Measurements from ENCODE around the gene APLN.

APLN gene

GRCh38 chrX:129634541-129634940 is 20.2 kb downstream of the APLN start:
- H3K36me3 Mint-ChIP-seq: no peaks in the 10 kb centered on the region
- no peaks in the 10 kb centered on the region for H3K9me3 Mint-ChIP-seq
- H3K4me3 Mint-ChIP-seq: no peak overlapping the region
- no peak overlapping the region for H3K27ac Mint-ChIP-seq
- H3K4me1 Mint-ChIP-seq: no peaks in the 10 kb centered on the region
- H3K27me3 Mint-ChIP-seq: no peaks in the 10 kb centered on the region

GRCh38 chrX:129632443-129632842 is 22.3 kb downstream of the APLN start:
- Mint-ChIP-seq H3K27ac (no peak overlapping the region), H3K36me3 (no peaks in the 10 kb centered on the region), H3K27me3 (no peaks in the 10 kb centered on the region), H3K9me3 (no peaks in the 10 kb centered on the region), H3K4me3 (no peak overlapping the region), H3K4me1 (no peaks in the 10 kb centered on the region)

GRCh38 chrX:129631849-129632248 is 22.9 kb downstream of the APLN start:
- Mint-ChIP-seq H3K36me3 (no peaks in the 10 kb centered on the region), H3K4me3 (no peak overlapping the region), H3K27ac (no peak overlapping the region)

GRCh38 chrX:129629837-129630236 is 24.9 kb downstream of the APLN start:
- H3K27me3 Mint-ChIP-seq: peaks cover 1% of the 10 kb centered on the region
- H3K4me1 Mint-ChIP-seq: no peaks in the 10 kb centered on the region
- H3K9me3 Mint-ChIP-seq: no peaks in the 10 kb centered on the region
- H3K36me3 Mint-ChIP-seq: no peaks in the 10 kb centered on the region
- no peak overlapping the region for H3K4me3 Mint-ChIP-seq
- no peak overlapping the region for H3K27ac Mint-ChIP-seq

More at GRCh38 chrX:129631849-129632248, 22.9 kb downstream of the APLN start:
- H3K4me1 Mint-ChIP-seq: no peaks in the 10 kb centered on the region
- no peaks in the 10 kb centered on the region for H3K27me3 Mint-ChIP-seq
- H3K9me3 Mint-ChIP-seq: no peaks in the 10 kb centered on the region

- no peak overlapping the region for H3K4me3 Mint-ChIP-seq
- no peaks in the 10 kb centered on the region for H3K4me1 Mint-ChIP-seq
- peaks cover 1% of the 10 kb centered on the region for H3K27me3 Mint-ChIP-seq
- no peaks in the 10 kb centered on the region for H3K9me3 Mint-ChIP-seq
- H3K36me3 Mint-ChIP-seq: no peaks in the 10 kb centered on the region
- H3K27ac Mint-ChIP-seq: no peak overlapping the region
These were observed 28.7 kb downstream of the APLN start for GRCh38 chrX:129626026-129626425.

- no peaks in the 10 kb centered on the region for H3K4me1 Mint-ChIP-seq
- H3K36me3 Mint-ChIP-seq: no peaks in the 10 kb centered on the region
- H3K27me3 Mint-ChIP-seq: peaks cover 1% of the 10 kb centered on the region
- no peak overlapping the region for H3K27ac Mint-ChIP-seq
- H3K4me3 Mint-ChIP-seq: no peak overlapping the region
- H3K9me3 Mint-ChIP-seq: no peaks in the 10 kb centered on the region
These were observed 31.9 kb downstream of the APLN start for GRCh38 chrX:129622757-129623301.

GRCh38 chrX:129618997-129619396 is 35.8 kb downstream of the APLN start:
- H3K4me1 Mint-ChIP-seq: peaks cover under 1% of the 10 kb centered on the region
- H3K27me3 Mint-ChIP-seq: no peaks in the 10 kb centered on the region
- no peaks in the 10 kb centered on the region for H3K9me3 Mint-ChIP-seq
- H3K36me3 Mint-ChIP-seq: no peaks in the 10 kb centered on the region
- H3K4me3 Mint-ChIP-seq: no peak overlapping the region
- no peak overlapping the region for H3K27ac Mint-ChIP-seq

GRCh38 chrX:129617420-129617819 is 37.3 kb downstream of the APLN start:
- H3K4me3 Mint-ChIP-seq: no peak overlapping the region
- peaks cover 4% of the 10 kb centered on the region for H3K4me1 Mint-ChIP-seq
- H3K27me3 Mint-ChIP-seq: no peaks in the 10 kb centered on the region
- H3K27ac Mint-ChIP-seq: no peak overlapping the region
- H3K9me3 Mint-ChIP-seq: no peaks in the 10 kb centered on the region
- no peaks in the 10 kb centered on the region for H3K36me3 Mint-ChIP-seq

GRCh38 chrX:129614481-129615255 is 40.1 kb downstream of the APLN start:
- no peaks in the 10 kb centered on the region for H3K36me3 Mint-ChIP-seq
- no peaks in the 10 kb centered on the region for H3K27me3 Mint-ChIP-seq

GRCh38 chrX:129613596-129613995 is 41.2 kb downstream of the APLN start:
- H3K27ac Mint-ChIP-seq: no peak overlapping the region
- peaks cover 4% of the 10 kb centered on the region for H3K4me1 Mint-ChIP-seq
- H3K36me3 Mint-ChIP-seq: no peaks in the 10 kb centered on the region
- no peaks in the 10 kb centered on the region for H3K27me3 Mint-ChIP-seq
- no peaks in the 10 kb centered on the region for H3K9me3 Mint-ChIP-seq
- no peak overlapping the region for H3K4me3 Mint-ChIP-seq

More at GRCh38 chrX:129614481-129615255, 40.1 kb downstream of the APLN start:
- Mint-ChIP-seq H3K9me3 (no peaks in the 10 kb centered on the region), H3K4me3 (no peak overlapping the region), H3K27ac (no peak overlapping the region), H3K4me1 (peaks cover 4% of the 10 kb centered on the region)

GRCh38 chrX:129612396-129612795 is 42.4 kb downstream of the APLN start:
- Mint-ChIP-seq H3K4me1 (peaks cover 4% of the 10 kb centered on the region), H3K27me3 (no peaks in the 10 kb centered on the region), H3K36me3 (no peaks in the 10 kb centered on the region), H3K4me3 (no peak overlapping the region), H3K9me3 (no peaks in the 10 kb centered on the region), H3K27ac (no peak overlapping the region)

GRCh38 chrX:129609395-129609794 is 45.4 kb downstream of the APLN start:
- no peaks in the 10 kb centered on the region for H3K9me3 Mint-ChIP-seq
- H3K4me3 Mint-ChIP-seq: no peak overlapping the region
- H3K36me3 Mint-ChIP-seq: no peaks in the 10 kb centered on the region
- H3K4me1 Mint-ChIP-seq: peaks cover 12% of the 10 kb centered on the region
- no peaks in the 10 kb centered on the region for H3K27me3 Mint-ChIP-seq
- no peak overlapping the region for H3K27ac Mint-ChIP-seq

GRCh38 chrX:129608496-129608895 is 46.3 kb downstream of the APLN start:
- H3K36me3 Mint-ChIP-seq: no peaks in the 10 kb centered on the region
- H3K4me3 Mint-ChIP-seq: no peak overlapping the region
- peaks cover 15% of the 10 kb centered on the region for H3K4me1 Mint-ChIP-seq
- no peak overlapping the region for H3K27ac Mint-ChIP-seq
- no peaks in the 10 kb centered on the region for H3K27me3 Mint-ChIP-seq
- no peaks in the 10 kb centered on the region for H3K9me3 Mint-ChIP-seq

- Mint-ChIP-seq H3K36me3 (no peaks in the 10 kb centered on the region), H3K4me3 (no peak overlapping the region), H3K27ac (no peak overlapping the region), H3K9me3 (no peaks in the 10 kb centered on the region), H3K27me3 (no peaks in the 10 kb centered on the region), H3K4me1 (peaks cover 18% of the 10 kb centered on the region)
These were observed 47.8 kb downstream of the APLN start for GRCh38 chrX:129606918-129607317.

GRCh38 chrX:129600981-129601424 is 53.8 kb downstream of the APLN start:
- Mint-ChIP-seq H3K4me1 (peaks cover 21% of the 10 kb centered on the region), H3K9me3 (no peaks in the 10 kb centered on the region), H3K27me3 (no peaks in the 10 kb centered on the region), H3K27ac (no peak overlapping the region), H3K4me3 (no peak overlapping the region), H3K36me3 (no peaks in the 10 kb centered on the region)

GRCh38 chrX:129599996-129600395 is 54.8 kb downstream of the APLN start:
- Mint-ChIP-seq H3K27me3 (no peaks in the 10 kb centered on the region), H3K27ac (no peak overlapping the region), H3K36me3 (no peaks in the 10 kb centered on the region), H3K4me3 (no peak overlapping the region), H3K4me1 (peaks cover 16% of the 10 kb centered on the region), H3K9me3 (no peaks in the 10 kb centered on the region)

Measured in activated naive CD4-positive, alpha-beta T cell treated with anti-CD3 and anti-CD28 coated beads, Interleukin-2, amount 50 U/mL, for 24 hours (primary cell).